SK-N-SH (cell line): ENCODE measurements around the gene CCDC17. TPM values are rescaled to one million over a fixed set of nuclear protein-coding genes. Genes with fewer than 3 reads are reported as not detected.

Source experiments
- CTCF ChIA-PET: fragments of 300-600, 350-600 bp; formaldehyde crosslinking; extraction: SDS; loops from one replicate; lab custom pipeline; 2021; lab: Yijun Ruan, JAX
- POLR2A ChIA-PET: fragments of 350-600 bp; sonication (Branson Sonifier 250); formaldehyde crosslinking; extraction: SDS; loops from one replicate; lab custom pipeline; 2020; ENCODE audit warnings: antibody characterized with exemption, inconsistent platforms; lab: Yijun Ruan, JAX
- DNase-seq: peaks from one replicate; pipeline ENCODE4 v3.0.0; 2012
- H2AFZ ChIP-seq: fragments of 200-600 bp; sonication (generic); 2 replicates; pipeline ENCODE4 v1.8.1; 2016; ENCODE audit warnings: antibody characterized with exemption, mild to moderate bottlenecking, low read depth
- H3F3A ChIP-seq: fragments of 200-600 bp; sonication (generic); replicated peaks from 2 replicates; pipeline ENCODE3; 2016; ENCODE audit warnings: antibody characterized with exemption, mild to moderate bottlenecking; ENCODE audit not compliant: insufficient read depth
- H3K27ac ChIP-seq, 2 experiments: fragments of 200-500 bp in 1 of 2; fragments of 200-600 bp in 1 of 2; sonication (Bioruptor generic) in 1 of 2; sonication (generic), shearing (Covaris generic) in 1 of 2; 2 replicates each; pipeline versions ENCODE4 v1.5.1 to v1.6.1; 2014 to 2016; ENCODE audit warnings: low read depth in 2 of 2, inconsistent platforms in 1 of 2, low read length in 1 of 2, mild to moderate bottlenecking in 1 of 2, mixed read lengths in 1 of 2
- H3K27me3 ChIP-seq: fragments of 200-600 bp; sonication (generic), shearing (Covaris generic); 2 replicates; pipeline ENCODE4 v1.6.1; 2016; ENCODE audit warnings: mixed run types; ENCODE audit not compliant: insufficient read depth
- H3K36me3 ChIP-seq, 2 experiments: fragments of 200-500 bp in 1 of 2; fragments of 200-600 bp in 1 of 2; sonication (Bioruptor generic) in 1 of 2; sonication (generic) in 1 of 2; replicated peaks in 1 of 2; 2 replicates each; pipeline versions ENCODE3 to v1.5.1; 2014 to 2016; ENCODE audit warnings: low read length in 1 of 2, mild to moderate bottlenecking in 1 of 2; ENCODE audit not compliant: insufficient read depth in 2 of 2, control insufficient read depth in 1 of 2
- H3K4me1 ChIP-seq, 2 experiments: fragments of 200-500 bp in 1 of 2; fragments of 200-600 bp in 1 of 2; sonication (Bioruptor generic) in 1 of 2; sonication (generic), shearing (Covaris generic) in 1 of 2; 2 replicates each; pipeline versions ENCODE4 v1.5.1 to v1.6.1; 2014 to 2016; ENCODE audit warnings: low read depth in 1 of 2, low read length in 1 of 2, mixed run types in 1 of 2; ENCODE audit not compliant: insufficient read depth in 2 of 2, control insufficient read depth in 1 of 2
- H3K4me2 ChIP-seq: fragments of 200-600 bp; sonication (generic), shearing (Covaris generic); 2 replicates; pipeline ENCODE4 v1.6.1; 2017; ENCODE audit warnings: mixed run types
- H3K4me3 ChIP-seq, 2 experiments: fragments of 200-500 bp in 1 of 2; fragments of 200-600 bp in 1 of 2; sonication (Bioruptor generic) in 1 of 2; sonication (generic), shearing (Covaris generic) in 1 of 2; 2 replicates each; pipeline versions ENCODE4 v1.5.1 to v1.8.1; 2014 to 2016; ENCODE audit warnings: low read depth in 2 of 2, inconsistent platforms in 1 of 2, low read length in 1 of 2, mild to moderate bottlenecking in 1 of 2, mixed read lengths in 1 of 2, moderate library complexity in 1 of 2
- H3K79me2 ChIP-seq: fragments of 200-600 bp; sonication (generic); 2 replicates; pipeline ENCODE4 v1.8.1; 2017; ENCODE audit warnings: mild to moderate bottlenecking; ENCODE audit not compliant: insufficient read depth
- H3K9ac ChIP-seq: fragments of 200-600 bp; sonication (generic); 2 replicates; pipeline ENCODE4 v1.6.1; 2017; ENCODE audit warnings: mixed run types
- H3K9me2 ChIP-seq: fragments of 200-600 bp; sonication (generic); 2 replicates; pipeline ENCODE4 v1.6.1; 2017; ENCODE audit warnings: mixed run types
- H3K9me3 ChIP-seq: fragments of 200-600 bp; sonication (generic); 2 replicates; pipeline ENCODE4 v1.6.1; 2017; ENCODE audit warnings: mixed run types, mild to moderate bottlenecking, moderate library complexity
- H4K20me1 ChIP-seq: fragments of 200-600 bp; sonication (generic); 2 replicates; pipeline ENCODE4 v1.6.1; 2017; ENCODE audit warnings: mild to moderate bottlenecking, mixed run types; ENCODE audit not compliant: insufficient read depth
- CTCF ChIP-seq: fragments of 200-600 bp; sonication (generic); IDR thresholded peaks from 2 replicates; pipeline ENCODE4 v1.6.1; 2017; ENCODE audit warnings: antibody characterized with exemption, mild to moderate bottlenecking, moderate library complexity
- ELF1 ChIP-seq: IDR thresholded peaks from 2 replicates; pipeline ENCODE4 v1.4.0; 2012
- EP300 ChIP-seq, 2 experiments: IDR thresholded peaks; 2 replicates each; pipeline versions ENCODE4 v1.4.0 to v1.6.1; 2012; ENCODE audit warnings: borderline replicate concordance in 1 of 2, low read depth in 1 of 2, low read length in 1 of 2
- FOXJ3 ChIP-seq: sonication (generic); formaldehyde crosslinking; IDR thresholded peaks from 2 replicates; pipeline ENCODE4 v1.5.1; 2020; ENCODE audit warnings: mild to moderate bottlenecking, missing genetic modification reagents
- FOXM1 ChIP-seq: IDR thresholded peaks from 2 replicates; pipeline ENCODE4 v1.4.0; 2012; ENCODE audit warnings: low read depth, mild to moderate bottlenecking
- GATA2 ChIP-seq: sonication (generic); formaldehyde crosslinking; IDR thresholded peaks from 2 replicates; pipeline ENCODE4 v1.5.0; 2020; ENCODE audit warnings: mild to moderate bottlenecking, missing genetic modification reagents
- IRF3 ChIP-seq: fragments of 150-350 bp; IDR thresholded peaks from 2 replicates; pipeline ENCODE4 v1.6.1; 2016; ENCODE audit warnings: mild to moderate bottlenecking, low read depth, low read length
- MAX ChIP-seq: IDR thresholded peaks from 2 replicates; pipeline ENCODE4 v1.4.0; 2012; ENCODE audit warnings: low read depth
- MXI1 ChIP-seq: IDR thresholded peaks from 2 replicates; pipeline ENCODE4 v1.6.1; 2012; ENCODE audit warnings: mild to moderate bottlenecking, low read depth, low read length, improper control_type of control experiment
- REST ChIP-seq: IDR thresholded peaks from 2 replicates; pipeline ENCODE4 v1.6.1; 2012; ENCODE audit warnings: mild to moderate bottlenecking, low read depth, low read length, moderate library complexity
- RFX5 ChIP-seq: IDR thresholded peaks from 2 replicates; pipeline ENCODE4 v1.6.1; 2012; ENCODE audit warnings: mild to moderate bottlenecking, improper control_type of control experiment, low read length
- RXRA ChIP-seq: IDR thresholded peaks from 2 replicates; pipeline ENCODE4 v1.4.0; 2012; ENCODE audit warnings: low read depth, mild to moderate bottlenecking, borderline replicate concordance
- SIN3A ChIP-seq: IDR thresholded peaks from 2 replicates; pipeline ENCODE4 v1.6.1; 2012; ENCODE audit warnings: low read depth, mild to moderate bottlenecking, low read length, moderate library complexity, borderline replicate concordance
- SMC3 ChIP-seq: IDR thresholded peaks from 2 replicates; pipeline ENCODE4 v1.6.1; 2012; ENCODE audit warnings: low read depth, low read length, improper control_type of control experiment
- USF1 ChIP-seq: IDR thresholded peaks from 2 replicates; pipeline ENCODE4 v1.4.0; 2012; ENCODE audit warnings: low read depth, borderline replicate concordance
- USF2 ChIP-seq: fragments of 150-350 bp; IDR thresholded peaks from 2 replicates; pipeline ENCODE4 v1.6.1; 2017; ENCODE audit warnings: antibody characterized with exemption, low read length, low read depth, borderline replicate concordance
- YY1 ChIP-seq: IDR thresholded peaks from 2 replicates; pipeline ENCODE4 v1.4.0; 2012; ENCODE audit warnings: low read depth, mild to moderate bottlenecking
- WGBS: methylation state at CpG from one replicate; pipeline ENCODE4 v1.1.6; 2017; ENCODE audit warnings: low lambda C conversion rate; 5-methylcytosine and 5-hydroxymethylcytosine counted together
- polyA plus RNA-seq, 3 experiments: library from polyadenylated mRNA; depleted of rRNA; stranded (reverse); fragments of >200 nt; gene quantifications; 2 replicates each; pipeline ENCODE4 v1.2.3, GENCODE V29; 2012

CCDC17 gene
- polyA plus RNA-seq, 1 of the 3 experiments (the other 2 are of a cell fraction) = 0.41 TPM

GRCh38 chr1:45643321-45643720, 19.5 kb upstream of the CCDC17 start:
- no peaks in the 10 kb centered on the region for H3K9me3 ChIP-seq
- POLR2A ChIA-PET = no interaction called here
- H3K27me3 ChIP-seq = no peaks in the 10 kb centered on the region
- H3K27ac ChIP-seq = no peak overlapping the region
- no peak overlapping the region for H2AFZ ChIP-seq
- WGBS = 85% methylated on average over 5 of the region's 5 CpGs
- H3K79me2 ChIP-seq = peaks cover 29% of the 10 kb centered on the region
- peaks cover 19% of the 10 kb centered on the region for H3F3A ChIP-seq
- CTCF ChIA-PET = interaction anchor here (1.4 kb wide), 1 partner anchor 8 kb away, joined by 3 read pairs; no protein-coding TSS in a partner anchor
- DNase-seq = no peak
- no peak for TF ChIP-seq RFX5
- TF ChIP-seq SIN3A = no peak
- TF ChIP-seq MXI1 = no peak
- TF ChIP-seq EP300 (IDR thresholded peaks at IDR 0.05; ENCODE audit: borderline replicate concordance in 1 of 2, low read depth in 1 of 2, low read length in 1 of 2) = no peak
- TF ChIP-seq FOXM1 = no peak
- TF ChIP-seq USF1 = no peak
- TF ChIP-seq ELF1 = no peak
- TF ChIP-seq RXRA = no peak
- TF ChIP-seq SMC3 = no peak
- TF ChIP-seq YY1 = no peak
- TF ChIP-seq GATA2 (CRISPR knock-in tag) = no peak
- TF ChIP-seq FOXJ3 (CRISPR knock-in tag) = no peak
- TF ChIP-seq USF2 = no peak
- no peak for TF ChIP-seq CTCF
- TF ChIP-seq IRF3 = no peak
- no peak for TF ChIP-seq REST
- TF ChIP-seq MAX = no peak
- no peak overlapping the region for H3K4me3 ChIP-seq
- H3K4me1 ChIP-seq = no peaks in the 10 kb centered on the region
- H3K4me2 ChIP-seq = no peak overlapping the region
- peaks cover 7% of the 10 kb centered on the region; the same call in 1 of the 2 replicates for H4K20me1 ChIP-seq
- no peak overlapping the region for H3K9ac ChIP-seq
- H3K36me3 ChIP-seq = peaks cover 44 to 65% of the 10 kb centered on the region in 2 experiments
- H3K9me2 ChIP-seq = no peaks in the 10 kb centered on the region
